GM19452 (cell line): ENCODE data around the gene CD48.
"Not testable (repeated sequence)": the region's sequence is repeated elsewhere in the genome, so short reads cannot be mapped to it uniquely, and the experiment has no call there.

Experiments used
- ATAC-seq: cut with Tn5 transposase; IDR thresholded peaks from one replicate; pipeline ENCODE4 v1.9.1; 2021; ENCODE audit not compliant: unreplicated experiment

The CD48 gene

DNA sequence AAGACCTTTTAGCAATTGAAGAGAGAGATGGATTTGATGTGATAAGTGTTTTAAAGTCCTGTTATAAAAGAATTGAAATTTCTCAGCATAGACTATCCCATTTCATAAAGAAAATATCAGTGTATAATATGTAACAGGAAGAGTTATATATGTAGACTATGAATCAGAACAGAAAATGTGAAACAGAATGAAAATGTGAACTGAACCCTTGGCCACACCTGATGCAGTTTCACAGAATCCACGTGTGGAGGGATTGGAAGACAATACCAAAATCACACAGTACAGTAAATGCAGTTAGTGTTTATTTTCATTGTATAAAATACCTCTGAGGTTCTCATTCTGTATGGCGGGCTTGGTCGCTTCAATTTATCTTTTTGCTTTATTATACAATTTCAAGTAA lies 54.9 kb downstream of the CD48 start:
- ATAC-seq, result no peak

GRCh38 chr1:160653620-160654016 lies 58.0 kb downstream of the CD48 start:
- peak; percentile 49 for ATAC-seq

GRCh38 chr1:160652924-160653619 lies 58.5 kb downstream of the CD48 start:
- peak; percentile 30 for ATAC-seq

GRCh38 chr1:160652065-160652641 lies 59.5 kb downstream of the CD48 start:
- not testable (repeated sequence) for ATAC-seq

- ATAC-seq, result no peak
These were observed 60.1 kb downstream of the CD48 start for GRCh38 chr1:160651433-160652064.

DNA sequence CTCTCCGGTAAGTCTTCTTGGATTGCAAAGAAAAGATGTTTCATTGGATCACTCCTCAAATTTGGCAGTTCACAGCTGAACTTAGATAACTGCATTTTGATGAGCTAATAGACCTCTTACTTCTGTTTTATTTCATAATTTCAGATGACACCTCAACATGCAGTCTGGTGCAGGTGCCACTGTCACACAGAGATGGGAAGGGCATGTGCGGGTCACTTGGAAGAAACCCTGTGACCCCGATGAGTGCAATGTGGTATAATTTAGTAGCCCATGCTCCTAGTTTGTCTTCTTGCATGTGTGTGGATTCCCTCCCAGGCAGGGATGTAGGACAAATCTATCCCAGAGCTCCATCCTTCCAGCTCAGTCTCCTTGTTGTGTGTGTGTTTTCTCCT lies 64.3 kb downstream of the CD48 start:
- peak; percentile 14 for ATAC-seq

DNA sequence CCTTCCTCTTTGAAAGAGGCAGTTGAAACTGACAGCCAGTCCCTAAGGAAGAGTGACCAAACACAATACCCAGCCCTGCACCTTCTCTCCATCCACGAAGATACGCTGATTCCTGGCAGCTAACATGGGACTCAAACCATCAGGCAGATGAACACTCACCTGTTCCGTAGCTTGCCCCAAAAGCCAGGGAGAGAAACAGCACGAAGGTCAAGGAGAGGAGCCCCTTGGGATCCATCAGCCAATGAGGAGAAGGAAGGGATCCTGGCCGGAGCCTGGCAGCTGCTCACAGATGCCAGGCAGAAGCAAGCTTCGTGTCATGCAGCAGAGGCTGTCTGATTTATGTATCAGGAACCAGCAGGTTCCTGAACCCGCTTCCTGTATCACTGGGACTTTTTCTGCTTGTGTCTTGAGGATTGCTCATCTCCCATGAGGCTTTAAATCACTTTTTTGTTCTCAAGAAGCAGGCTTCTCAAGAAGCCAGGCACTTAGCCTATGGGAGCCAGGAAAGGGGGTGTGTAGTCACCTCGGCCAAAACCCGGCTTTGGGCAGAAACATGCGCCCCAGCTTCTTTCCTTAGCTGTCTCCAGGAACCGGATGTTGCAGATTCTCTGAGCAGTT lies 64.8 kb downstream of the CD48 start, which contains the start of gene SLAMF1:
TSS of gene SLAMF1 (minus strand) at position 334 of the 618 bp plus-strand sequence. CDS start at position 235, 99 bp downstream.
- peak; percentile 58 for ATAC-seq

DNA sequence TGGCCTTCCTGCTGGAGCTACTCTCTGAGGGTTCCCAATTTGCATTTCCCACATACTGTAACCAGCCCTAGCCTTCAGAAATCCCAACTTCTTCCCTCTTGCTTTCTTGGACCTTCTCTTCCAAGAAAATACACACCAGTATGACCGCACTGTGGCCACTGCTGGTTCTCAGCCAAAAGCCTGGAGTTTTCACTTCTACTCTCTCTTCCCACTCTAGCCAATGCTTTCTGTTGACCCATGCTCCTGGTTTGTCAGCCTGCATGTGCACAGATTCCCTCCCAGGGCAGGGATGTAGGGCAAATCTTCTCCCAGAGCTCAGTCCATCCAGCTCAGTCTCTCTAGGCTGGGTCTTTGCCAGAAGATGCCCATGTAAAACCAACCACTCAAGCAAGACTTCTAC lies 65.4 kb downstream of the CD48 start:
- no peak for ATAC-seq

DNA sequence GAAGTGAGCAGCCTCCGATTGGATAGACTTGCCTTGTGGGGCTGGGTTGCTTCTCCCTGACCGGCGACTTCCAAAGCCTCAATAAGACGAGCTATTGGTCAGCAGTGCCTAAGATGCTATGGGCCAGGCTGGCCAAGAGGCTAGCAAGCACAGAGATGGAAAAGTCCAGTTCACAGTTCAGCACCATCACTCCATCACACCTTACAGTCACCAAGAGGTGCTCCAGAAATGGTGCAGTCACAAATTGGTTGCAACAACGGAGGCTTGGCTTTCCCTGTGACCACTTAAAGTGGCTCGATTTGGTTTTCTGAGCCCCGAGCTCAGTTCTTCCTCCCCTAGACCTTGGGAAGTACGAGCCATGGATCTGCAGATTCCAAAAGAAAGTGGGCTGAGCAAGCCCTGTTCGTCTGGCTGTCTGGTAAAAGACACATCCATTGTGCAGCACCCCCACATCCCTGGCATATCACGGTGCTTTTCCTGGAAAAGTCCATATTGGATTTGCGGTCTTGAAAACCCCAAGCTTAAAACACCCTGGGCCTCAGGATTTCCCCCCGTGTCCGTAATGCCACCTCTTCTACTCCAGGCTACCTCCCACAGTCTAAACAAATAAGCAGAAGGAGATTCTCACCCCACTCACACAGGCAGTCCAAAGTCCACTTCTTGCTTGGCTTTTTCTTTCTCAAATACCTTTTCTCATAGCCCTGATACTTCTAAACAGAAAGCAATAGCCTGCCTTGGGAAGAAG lies 66.1 kb downstream of the CD48 start:
- ATAC-seq, result no peak

DNA sequence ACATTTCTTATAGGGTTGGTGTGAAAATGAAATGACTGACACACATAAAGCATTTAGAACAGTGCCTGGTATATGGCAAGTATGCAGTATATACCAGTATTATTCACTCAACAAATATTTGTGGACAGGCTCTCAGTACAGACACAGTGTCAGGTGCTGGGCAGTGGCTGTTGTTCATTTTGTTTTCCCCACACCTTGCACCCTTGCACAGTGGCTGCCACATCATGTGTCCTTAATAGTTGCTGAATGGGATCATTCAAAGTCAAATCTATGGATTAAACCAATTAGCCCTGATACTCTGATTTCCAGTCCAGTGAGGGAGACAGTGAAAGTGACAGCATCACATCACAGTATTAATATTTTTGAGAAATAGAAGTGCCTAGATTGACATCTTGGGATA lies 67.2 kb downstream of the CD48 start:
- ATAC-seq, result no peak

DNA sequence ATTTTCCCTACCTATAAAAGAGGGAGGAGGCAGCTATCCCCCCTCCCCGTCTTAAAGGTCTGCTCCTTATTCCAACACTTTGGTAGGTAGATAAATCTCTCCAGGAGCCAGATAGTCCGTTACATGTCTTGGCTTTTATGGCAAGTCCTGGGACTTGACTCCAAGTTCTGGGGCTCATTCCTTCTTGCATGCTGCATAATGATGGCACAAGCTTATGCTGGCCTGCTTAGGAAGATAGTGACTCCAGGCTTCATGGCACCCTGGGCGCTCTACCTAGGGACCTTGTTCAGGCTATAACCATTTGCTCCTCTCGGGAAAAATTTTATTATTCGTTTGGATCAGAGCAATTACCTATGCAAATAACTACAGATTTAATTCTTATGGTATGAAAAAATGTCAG lies 68.5 kb downstream of the CD48 start:
- ATAC-seq, result no peak

DNA sequence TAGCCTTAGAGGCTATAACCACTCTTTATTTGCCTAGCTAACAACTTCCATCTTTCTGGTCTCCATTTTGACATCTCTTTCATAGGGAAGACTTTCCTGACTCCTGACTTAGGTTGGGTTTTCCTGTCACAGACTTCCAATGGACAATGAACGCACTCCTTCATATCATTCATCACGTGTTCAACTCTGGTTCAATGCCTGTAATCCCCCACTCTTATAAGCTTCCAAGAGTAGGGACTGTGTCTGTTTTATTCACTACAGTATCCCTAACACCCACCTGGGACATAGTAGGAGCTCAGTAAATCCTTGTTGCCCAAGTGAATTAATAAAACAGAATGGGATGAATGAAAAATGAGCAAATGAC lies 69.4 kb downstream of the CD48 start:
- ATAC-seq, result no peak

- no peak for ATAC-seq
These were observed 70.0 kb downstream of the CD48 start for GRCh38 chr1:160641323-160642280.

- ATAC-seq, result no peak
These were observed 71.1 kb downstream of the CD48 start for GRCh38 chr1:160640359-160641123.

- no peak for ATAC-seq
These were observed 72.0 kb downstream of the CD48 start for GRCh38 chr1:160639652-160640051.

DNA sequence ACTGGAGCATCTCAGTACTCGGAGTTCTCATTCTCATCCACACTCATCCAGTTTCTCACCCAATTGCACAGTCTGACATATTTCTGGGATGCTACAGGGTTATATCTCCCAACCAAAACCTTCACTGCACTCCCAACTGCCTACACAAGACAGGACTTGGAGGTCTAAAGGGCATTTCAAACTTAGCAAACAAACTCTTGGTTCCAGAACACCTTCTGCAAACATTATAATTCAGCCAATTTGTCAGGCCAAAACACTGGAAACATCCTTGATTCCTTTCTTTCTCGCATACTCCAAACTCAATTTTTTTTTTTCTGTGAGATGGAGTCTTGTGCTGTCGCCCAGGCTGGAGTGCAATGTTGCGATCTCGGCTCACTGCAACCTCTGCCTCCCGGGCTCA lies 72.7 kb downstream of the CD48 start:
- ATAC-seq, result no peak

- ATAC-seq, result no peak
These were observed 73.1 kb downstream of the CD48 start for GRCh38 chr1:160638540-160638857.

DNA sequence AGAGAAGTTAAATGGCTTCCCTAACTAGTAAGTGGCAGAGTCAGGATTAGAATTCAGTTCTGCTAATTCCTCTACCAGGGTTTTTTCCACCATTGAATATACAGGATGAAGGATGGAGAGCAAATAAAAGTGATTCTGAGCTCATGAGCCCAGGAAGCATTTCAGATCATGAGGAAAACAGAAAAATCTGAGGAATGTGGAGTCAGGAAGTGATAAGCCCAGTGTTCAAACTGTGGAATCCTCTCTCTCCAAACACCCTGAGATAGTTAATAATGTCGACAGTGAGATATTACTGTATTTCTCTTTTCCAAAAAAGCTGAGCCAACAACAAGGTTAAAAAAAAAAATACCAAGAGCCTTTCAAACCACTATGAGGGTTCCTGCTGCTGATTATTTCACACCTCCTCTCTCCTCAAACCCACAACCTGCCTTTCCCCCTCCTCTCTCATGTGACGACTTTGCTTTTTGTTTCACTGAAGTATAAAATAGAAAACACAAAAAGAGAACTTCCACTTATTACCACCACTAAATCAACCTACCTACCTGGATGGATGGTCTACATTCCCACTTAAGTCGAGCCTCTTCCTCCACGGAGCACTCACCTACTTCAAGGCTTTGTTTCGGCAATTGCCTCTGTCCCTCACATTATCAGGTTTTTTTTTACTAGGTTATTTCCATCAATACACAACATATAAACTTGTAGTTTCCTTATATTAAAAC lies 73.6 kb downstream of the CD48 start:
- ATAC-seq, result no peak

- ATAC-seq, result no peak
These were observed 74.6 kb downstream of the CD48 start for GRCh38 chr1:160637065-160637464.
